K562 (cell line): ENCODE measurements around the gene DNAH17. TPM values are rescaled to one million over a fixed set of nuclear protein-coding genes. Genes with fewer than 3 reads are reported as not detected.

Source experiments
- NFYB ChIP-seq: IDR thresholded peaks from 2 replicates; pipeline ENCODE4 v1.6.1; 2011; ENCODE audit warnings: mild to moderate bottlenecking, moderate library complexity; ENCODE audit not compliant: insufficient read length; ENCODE audit errors: extremely low read depth
- TAF1 ChIP-seq: IDR thresholded peaks from 2 replicates; pipeline ENCODE4 v1.6.1; 2011; ENCODE audit warnings: mild to moderate bottlenecking, low read length, moderate library complexity; ENCODE audit not compliant: insufficient read depth, control insufficient read depth, severe bottlenecking; ENCODE audit errors: extremely low read depth
- TEAD4 ChIP-seq, 2 experiments: sonication (generic) in 1 of 2; formaldehyde crosslinking in 1 of 2; IDR thresholded peaks; 2 replicates each; pipeline versions ENCODE4 v1.6.1 to v1.8.0; 2012 to 2022; ENCODE audit warnings: borderline replicate concordance in 1 of 2, inconsistent platforms in 1 of 2, low read length in 1 of 2, mild to moderate bottlenecking in 1 of 2, missing genetic modification reagents in 1 of 2
- polyA plus RNA-seq, 8 experiments: library from polyadenylated mRNA; depleted of rRNA in 4 of 8; stranded (reverse) in 5 of 8; unstranded in 3 of 8; fragments of >200 nt; fragmentation: Nextera tagmentation in 2 of 8; fragmentation: Illumina TruSeq in 1 of 8; extraction: Ambion mirVana in 2 of 8; extraction: Trizol in 1 of 8; gene quantifications; 2 replicates each; pipeline versions ENCODE4 v1.2.1 to v1.2.3, GENCODE V29; 2011 to 2014; ENCODE audit warnings: inconsistent platforms in 1 of 8, missing spikeins in 1 of 8
- total RNA-seq, 7 experiments: library from RNA; depleted of rRNA in 6 of 7; stranded (reverse); fragments of >200 nt in 6 of 7; fragmentation: Illumina TruSeq in 2 of 7; extraction: Trizol in 2 of 7; gene quantifications; 2 replicates each; pipeline versions ENCODE4 v1.2.1 to v1.2.3, GENCODE V29; 2011 to 2021; ENCODE audit warnings: low replicate concordance in 1 of 7
- TF ChIP-seq, protein P1 (sequence below), 2 experiments: fragments of 450-650 bp; formaldehyde crosslinking in 1 of 2; IDR thresholded peaks; 2 replicates each; pipeline versions ENCODE4 v1.4.0 to v1.6.1; 2014 to 2020; ENCODE audit warnings: mild to moderate bottlenecking in 2 of 2, borderline replicate concordance in 1 of 2, low read depth in 1 of 2
- TF ChIP-seq, protein P2 (sequence below), 3 experiments: fragments of 200-800 bp in 1 of 3; sonication (Bioruptor generic) in 1 of 3; sonication (generic) in 1 of 3; formaldehyde crosslinking in 1 of 3; IDR thresholded peaks; 2 replicates each; pipeline versions ENCODE4 v1.6.1 to v1.8.0; 2016 to 2022; ENCODE audit warnings: mild to moderate bottlenecking in 2 of 3, missing compliant biosample characterization in 2 of 3, missing genetic modification characterization in 2 of 3, missing genetic modification reagents in 1 of 3

The DNAH17 gene
- total and polyA plus RNA-seq, 9 of the 15 experiments (the other 6 are each of a cell fraction or from before 2014, with no cell fraction given), result under 0.01 to 0.06 (median 0.03) TPM; not detected in 5

DNA sequence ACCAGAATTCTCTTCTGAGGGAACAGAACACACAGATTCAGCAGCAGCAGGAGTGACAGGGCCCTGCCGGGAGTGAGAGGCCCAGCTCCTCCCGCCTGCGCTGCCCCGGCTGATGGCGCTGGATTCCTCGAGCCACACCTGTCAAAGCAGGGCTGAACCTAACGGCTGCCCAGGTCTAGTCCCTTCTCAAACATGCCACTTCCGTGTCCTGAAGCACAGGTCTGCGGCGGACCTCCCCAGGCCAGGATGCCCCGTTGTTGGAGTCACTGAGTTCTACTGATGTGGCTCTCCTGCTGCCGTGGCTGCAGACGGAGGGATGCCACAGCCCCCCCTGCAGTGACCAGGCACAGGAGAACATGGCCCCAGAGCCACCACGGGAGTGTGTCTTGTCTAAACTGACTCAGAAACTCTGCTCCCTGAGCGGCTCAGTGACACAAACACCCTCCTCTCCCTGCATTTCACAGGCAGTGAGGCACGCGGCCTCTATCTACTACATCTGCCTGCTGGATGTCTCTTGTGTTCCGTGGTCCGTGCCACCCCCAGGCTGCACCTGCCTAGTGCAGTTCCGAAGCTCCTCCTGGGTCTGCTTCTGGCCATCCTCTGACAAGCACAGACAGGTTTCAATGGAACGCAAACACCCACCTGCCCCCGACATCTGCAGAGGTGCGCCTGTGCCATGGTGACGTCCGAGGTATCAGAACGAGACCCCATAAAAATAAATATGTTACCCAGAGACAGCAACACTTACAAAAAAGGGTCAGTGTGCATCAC, 44.7 kb upstream of the DNAH17 start (continued):
- TF ChIP-seq, protein P1, sequence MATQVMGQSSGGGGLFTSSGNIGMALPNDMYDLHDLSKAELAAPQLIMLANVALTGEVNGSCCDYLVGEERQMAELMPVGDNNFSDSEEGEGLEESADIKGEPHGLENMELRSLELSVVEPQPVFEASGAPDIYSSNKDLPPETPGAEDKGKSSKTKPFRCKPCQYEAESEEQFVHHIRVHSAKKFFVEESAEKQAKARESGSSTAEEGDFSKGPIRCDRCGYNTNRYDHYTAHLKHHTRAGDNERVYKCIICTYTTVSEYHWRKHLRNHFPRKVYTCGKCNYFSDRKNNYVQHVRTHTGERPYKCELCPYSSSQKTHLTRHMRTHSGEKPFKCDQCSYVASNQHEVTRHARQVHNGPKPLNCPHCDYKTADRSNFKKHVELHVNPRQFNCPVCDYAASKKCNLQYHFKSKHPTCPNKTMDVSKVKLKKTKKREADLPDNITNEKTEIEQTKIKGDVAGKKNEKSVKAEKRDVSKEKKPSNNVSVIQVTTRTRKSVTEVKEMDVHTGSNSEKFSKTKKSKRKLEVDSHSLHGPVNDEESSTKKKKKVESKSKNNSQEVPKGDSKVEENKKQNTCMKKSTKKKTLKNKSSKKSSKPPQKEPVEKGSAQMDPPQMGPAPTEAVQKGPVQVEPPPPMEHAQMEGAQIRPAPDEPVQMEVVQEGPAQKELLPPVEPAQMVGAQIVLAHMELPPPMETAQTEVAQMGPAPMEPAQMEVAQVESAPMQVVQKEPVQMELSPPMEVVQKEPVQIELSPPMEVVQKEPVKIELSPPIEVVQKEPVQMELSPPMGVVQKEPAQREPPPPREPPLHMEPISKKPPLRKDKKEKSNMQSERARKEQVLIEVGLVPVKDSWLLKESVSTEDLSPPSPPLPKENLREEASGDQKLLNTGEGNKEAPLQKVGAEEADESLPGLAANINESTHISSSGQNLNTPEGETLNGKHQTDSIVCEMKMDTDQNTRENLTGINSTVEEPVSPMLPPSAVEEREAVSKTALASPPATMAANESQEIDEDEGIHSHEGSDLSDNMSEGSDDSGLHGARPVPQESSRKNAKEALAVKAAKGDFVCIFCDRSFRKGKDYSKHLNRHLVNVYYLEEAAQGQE (IDR thresholded peaks at IDR 0.05; ENCODE audit: borderline replicate concordance), result no peak
- TF ChIP-seq, protein P1 (CRISPR knock-in tag; IDR thresholded peaks at IDR 0.05; ENCODE audit: low read depth), result no peak
- TF ChIP-seq TAF1 (no peak), TEAD4 (IDR thresholded peaks at IDR 0.05; ENCODE audit: low read length) (no peak), TEAD4 (CRISPR knock-in tag; IDR thresholded peaks at IDR 0.05; ENCODE audit: borderline replicate concordance) (no peak), NFYB (no peak)
- TF ChIP-seq, protein P2, sequence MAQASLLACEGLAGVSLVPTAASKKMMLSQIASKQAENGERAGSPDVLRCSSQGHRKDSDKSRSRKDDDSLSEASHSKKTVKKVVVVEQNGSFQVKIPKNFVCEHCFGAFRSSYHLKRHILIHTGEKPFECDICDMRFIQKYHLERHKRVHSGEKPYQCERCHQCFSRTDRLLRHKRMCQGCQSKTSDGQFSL (CRISPR knock-in tag; IDR thresholded peaks at IDR 0.05), result no peak
- TF ChIP-seq, protein P2 (tag; IDR thresholded peaks at IDR 0.05), result no peak
- TF ChIP-seq, all 486 proteins: peak for 0
